GM19438 (cell line): ENCODE results near the gene PPARA.
"Not testable (repeated sequence)": the region's sequence is repeated elsewhere in the genome, so short reads cannot be mapped to it uniquely, and the experiment has no call there.

ENCODE experiments used
- ATAC-seq: cut with Tn5 transposase; IDR thresholded peaks from one replicate; pipeline ENCODE4 v1.9.1; 2021; ENCODE audit warnings: low read depth; ENCODE audit not compliant: unreplicated experiment

The PPARA gene

DNA sequence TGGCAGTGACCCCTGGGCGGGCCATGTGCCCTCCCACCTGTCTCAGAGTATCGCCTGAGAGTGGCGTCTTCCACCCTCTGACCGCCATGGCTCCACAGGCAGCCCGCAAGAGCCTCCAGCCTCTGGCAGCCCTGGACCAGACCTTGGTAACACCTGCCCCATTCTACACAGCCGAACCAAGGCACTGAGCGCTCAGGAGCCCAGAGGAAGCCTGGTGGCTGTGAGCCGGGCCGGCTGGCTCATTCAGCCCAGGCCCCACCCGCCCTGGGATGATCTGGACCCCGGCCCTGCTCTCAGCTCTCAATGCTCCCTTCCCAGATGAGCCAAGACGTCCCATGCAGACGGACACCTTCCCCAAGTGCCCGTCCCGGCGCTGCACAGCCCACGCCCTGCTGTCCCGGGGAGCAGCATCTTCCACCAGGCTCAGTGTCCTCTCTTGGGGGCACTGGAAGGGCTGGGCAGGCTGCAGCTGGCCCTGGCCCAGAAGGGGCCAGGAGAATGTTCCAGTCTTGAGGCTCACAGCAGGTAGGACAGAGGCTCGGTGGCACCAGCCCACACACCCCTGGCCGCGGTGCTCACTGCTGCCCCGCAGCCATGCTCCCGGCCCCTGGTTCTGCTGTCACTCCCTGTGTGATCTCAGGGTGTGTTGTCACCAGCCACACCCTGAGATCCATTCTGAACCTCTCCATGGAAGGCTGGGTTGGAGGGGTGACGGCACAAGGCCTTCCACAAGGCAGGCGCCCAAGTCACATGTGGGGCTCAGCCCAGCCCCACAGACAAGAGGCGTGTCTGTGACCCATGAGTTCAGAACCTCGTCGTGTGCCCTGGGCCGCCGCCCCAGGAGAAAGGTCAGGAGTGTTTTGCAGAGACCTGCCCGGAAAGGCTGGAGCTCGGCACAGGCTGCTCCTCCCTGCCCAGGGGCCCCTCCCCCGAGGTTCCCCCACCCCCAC is 24.2 kb upstream of the PPARA start:
- ATAC-seq = no peak

DNA sequence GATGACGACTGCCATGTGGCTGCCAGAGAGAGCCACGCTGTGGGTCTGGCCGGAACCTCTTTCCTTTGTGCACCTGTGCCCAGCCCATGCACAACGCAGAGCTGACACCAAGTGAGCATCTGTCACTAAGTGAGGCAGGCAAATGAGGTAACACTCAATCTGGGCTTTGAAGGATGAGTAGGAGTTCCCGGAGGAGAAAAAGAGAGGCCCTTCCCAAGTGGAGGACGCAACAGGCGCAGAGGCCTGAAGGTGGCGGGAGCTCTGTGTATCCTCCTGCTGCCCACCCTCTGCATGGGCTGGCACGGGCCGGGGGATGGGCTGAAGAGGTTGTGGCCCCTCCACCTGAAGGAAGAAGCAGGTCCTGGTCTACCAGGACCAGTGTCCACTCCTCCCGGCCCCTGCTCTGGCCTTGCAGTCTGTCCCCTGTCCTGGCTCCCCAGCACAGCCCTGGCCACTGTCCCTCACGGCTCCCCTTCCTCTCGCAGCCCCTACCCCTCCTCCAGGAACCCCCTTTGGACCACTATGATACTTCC is 23.4 kb upstream of the PPARA start:
- no peak for ATAC-seq

DNA sequence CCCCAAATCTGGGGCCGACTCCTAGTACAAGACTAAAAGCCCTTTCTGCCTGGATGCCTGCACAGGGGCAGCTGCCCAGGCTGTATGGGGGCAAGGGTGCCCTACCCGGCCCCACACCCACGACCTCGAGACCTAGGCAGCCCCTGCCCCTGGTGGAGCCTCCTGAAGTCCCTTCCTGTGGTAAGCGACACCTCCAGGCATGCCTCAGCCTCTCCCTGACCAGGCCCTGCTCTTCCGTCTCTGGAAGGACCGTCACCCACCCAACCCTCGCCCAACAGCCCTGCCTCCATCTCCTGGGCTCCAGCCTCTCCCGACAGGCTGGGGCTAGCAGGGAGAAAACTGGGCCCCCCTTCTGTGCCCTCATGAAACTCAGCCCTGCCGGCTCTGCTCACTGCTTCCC is 22.8 kb upstream of the PPARA start:
- ATAC-seq = no peak

DNA sequence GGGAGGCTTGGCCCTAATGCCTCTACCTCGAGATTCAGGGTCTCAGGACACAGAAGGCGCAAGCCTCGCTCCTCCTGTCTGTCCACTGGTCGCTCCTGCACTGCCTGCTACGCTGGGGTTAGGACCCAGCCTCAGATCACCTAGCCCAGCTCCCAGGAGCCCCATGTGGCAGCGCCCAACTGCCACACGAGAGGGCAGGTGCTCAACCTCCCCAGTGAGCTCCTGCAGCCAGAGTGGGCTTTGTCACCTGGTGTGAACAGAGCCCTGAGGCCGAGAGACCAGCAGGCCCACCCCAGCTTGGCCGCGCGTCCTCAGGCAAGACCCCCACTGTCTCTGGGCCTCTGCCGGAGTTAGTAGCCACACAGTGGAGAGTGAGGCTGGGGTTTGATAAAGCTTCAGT is 21.7 kb upstream of the PPARA start:
- ATAC-seq = no peak

DNA sequence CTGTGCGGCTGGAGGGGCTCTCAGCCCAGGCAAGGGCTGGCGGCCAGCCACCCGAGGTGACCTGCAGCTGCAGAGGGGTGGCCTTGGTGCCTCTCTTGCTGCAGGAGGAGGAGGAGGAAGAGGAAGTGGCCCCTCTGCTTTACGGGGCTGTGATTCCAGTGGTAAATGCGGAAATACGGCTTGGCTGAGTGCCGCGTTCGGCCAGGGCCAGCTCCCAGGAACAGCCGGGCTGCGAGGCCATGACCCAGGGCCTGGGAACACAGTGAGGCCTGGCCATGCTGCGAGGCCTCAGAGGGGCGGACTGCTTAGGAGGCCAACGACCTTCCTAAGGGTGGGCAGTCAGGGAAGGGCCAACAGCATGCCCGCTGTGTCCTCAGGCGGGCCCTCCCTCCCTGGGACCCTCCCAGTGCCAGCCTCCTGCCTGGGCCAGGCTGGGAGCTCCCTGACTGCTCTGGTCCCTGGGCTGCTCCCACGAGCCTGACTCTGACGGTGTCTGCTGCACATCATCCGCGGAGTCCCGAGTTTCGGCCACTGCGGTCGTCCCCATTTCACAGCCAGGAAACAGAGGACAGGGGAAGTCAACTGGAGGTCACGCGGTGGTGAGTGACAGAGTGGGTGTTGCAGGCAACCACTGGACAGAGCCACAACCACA is 20.8 kb upstream of the PPARA start:
- peak; percentile 48 for ATAC-seq

DNA sequence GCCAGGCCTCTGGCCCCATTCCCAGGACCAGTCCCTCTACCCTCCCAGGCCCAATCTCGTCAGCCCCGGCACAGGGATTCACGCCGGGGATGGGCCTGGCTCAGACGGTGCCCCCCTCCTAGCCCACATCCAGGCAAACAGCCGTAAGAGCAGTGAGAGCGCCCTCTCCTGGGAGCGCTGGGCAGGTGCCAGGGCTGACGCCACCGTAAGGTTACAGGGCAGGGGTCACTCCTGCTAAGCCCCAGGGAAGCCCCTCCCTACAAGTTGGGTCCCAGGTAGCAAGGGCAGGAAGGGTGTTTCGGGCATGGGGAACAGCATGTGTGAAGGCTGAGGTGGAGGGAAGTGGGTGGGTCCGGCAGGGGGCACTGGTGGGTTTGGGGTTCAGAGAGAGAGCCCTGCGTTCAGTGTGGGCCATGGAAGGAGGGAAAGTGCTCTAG is 19.2 kb upstream of the PPARA start:
- no peak for ATAC-seq

DNA sequence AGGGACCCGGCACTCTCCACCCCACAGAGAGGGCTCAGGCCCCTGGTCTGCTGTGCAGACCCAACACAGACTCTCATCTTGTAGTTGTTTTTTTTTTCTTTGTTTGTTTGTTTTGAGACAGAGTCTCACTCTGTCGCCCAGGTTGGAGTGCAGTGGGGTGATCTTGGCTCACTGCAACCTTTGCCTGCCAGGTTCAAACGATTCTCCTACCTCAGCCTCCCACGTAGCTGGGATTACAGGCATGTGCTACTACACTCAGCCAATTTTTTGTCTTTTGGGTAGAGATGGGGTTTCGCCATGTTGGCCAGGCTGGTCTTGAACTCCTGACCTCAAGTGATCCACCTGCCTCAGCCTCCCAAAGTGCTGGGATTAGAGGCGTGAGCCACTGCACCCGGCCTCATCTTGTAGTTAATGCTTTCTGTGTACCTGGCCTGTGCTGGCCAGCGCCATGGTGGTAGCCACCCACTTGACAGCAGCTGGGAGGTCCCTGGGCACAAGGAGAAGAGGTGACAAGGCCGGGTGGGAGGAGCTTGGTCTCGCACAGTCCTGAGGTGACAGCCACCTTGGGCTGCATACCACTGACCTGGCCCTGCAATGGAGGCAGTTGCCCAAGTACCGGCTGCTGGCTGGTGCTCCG is 18.0 kb upstream of the PPARA start:
- ATAC-seq = not testable (repeated sequence)

DNA sequence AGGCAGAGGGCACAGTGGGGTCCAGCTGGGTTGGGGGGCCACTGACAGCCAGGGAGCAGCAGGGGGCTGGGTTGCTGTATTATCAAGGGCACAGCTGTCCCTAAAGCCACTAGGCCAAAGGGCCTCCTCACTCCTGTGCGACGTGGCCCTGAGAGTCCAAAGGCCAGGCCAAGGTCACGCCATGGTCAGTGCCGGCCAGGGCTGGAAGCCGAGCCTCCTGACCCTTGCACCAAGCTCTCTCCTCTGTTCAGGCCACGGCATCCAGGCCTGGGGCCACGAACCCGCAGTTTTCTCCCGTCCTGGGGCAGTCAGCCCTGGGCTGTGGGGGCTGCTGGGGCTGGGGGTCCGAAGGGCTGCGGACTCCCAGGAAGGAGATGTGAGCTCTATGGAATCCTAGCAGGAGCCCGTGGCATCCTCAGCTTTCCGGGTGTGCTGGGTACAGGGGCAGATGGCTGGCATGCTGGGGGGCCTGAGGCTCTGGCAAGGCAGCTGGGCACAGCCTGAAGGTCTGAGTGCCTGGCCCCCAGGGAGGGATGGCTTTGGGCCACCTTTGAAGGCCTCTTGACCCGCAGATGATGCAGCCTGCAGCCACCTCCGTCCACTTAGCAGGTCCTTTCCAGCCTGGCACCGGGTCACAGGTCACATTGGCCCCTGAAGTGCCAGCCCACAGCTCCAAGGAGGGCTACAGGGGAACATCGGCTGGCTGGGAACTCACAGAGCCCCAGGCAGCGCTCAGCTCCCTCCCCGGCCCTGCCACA is 17.3 kb upstream of the PPARA start:
- ATAC-seq = no peak

DNA sequence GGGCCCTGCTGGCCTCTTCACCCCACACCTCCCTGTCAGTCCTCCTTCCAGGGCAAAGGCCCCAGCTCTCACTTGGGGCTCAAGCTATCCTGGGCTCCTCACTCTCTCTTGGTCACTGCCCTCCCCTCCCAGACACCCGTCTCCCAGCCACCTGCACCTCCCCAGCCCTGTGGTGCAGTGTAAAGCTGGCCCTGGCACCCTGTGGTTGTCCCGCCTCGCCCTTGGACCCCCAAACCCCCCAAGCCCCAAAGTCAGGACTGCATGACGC is 16.8 kb upstream of the PPARA start:
- no peak for ATAC-seq

DNA sequence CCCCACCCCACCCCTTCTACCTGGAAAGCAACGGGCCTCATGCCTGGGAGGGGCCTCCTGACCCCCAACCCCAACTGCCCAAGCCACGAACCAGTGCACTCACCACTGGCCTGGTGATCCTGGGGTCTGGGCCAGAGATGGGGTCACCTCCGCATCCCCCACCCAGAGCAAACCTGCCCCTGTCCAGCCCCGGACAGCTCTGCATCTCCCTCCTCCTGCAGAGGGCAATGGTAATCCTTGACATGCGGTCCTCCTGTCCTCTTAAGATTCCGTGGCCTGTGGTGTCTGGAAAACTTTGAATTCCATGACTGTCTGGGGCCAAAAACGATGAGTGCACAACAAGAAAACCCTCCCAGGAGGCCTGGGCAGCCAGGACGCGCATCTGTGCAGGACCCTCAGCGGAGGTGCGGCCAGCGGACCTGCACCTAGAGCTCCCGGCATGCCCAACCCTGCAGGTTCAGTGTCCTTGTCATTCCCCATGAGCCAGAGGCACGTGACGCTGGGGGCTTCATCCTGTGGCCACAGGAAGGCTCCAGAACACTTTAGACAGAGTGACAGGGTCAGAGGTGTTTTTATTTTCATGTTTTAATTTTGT is 16.1 kb upstream of the PPARA start:
- no peak for ATAC-seq

DNA sequence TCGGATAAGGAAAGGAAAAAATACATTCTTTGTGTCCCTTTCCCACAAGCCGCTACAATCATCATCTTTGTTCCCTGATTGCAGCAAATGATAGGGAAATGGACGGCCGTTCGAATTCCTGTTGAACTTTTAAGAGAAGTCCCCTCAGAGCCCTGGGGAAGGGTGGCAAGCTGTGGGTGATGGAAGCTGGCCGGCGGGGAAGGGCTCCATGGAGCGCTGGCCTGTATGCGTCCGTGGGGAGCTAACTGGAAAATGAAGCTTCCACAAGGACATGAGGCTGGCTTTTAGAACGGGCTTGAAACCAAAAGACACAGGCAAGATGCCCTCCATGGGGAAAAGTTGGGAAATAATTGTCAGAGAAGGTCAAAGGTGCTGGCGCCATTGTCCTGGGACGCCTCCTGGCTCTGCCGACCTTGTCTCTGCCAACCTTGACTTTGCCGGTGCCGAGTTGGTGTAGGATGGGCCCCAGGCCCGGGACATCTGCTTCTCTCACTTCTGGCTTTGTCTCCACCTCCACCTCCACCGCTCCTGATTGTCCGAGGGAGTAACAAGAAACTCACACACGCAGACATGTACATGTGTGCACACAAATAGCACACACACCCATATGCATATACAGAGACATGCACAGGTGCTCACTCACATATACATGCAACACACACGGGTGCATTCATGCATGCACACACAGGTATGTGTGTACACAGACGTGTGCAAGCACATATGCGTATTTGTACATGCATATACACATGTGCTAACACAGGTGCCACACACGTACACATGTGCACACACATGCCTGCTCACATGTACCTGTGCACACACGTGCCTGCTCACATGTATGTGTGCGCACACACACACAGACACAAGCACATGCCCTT is 14.5 kb upstream of the PPARA start:
- ATAC-seq = no peak

DNA sequence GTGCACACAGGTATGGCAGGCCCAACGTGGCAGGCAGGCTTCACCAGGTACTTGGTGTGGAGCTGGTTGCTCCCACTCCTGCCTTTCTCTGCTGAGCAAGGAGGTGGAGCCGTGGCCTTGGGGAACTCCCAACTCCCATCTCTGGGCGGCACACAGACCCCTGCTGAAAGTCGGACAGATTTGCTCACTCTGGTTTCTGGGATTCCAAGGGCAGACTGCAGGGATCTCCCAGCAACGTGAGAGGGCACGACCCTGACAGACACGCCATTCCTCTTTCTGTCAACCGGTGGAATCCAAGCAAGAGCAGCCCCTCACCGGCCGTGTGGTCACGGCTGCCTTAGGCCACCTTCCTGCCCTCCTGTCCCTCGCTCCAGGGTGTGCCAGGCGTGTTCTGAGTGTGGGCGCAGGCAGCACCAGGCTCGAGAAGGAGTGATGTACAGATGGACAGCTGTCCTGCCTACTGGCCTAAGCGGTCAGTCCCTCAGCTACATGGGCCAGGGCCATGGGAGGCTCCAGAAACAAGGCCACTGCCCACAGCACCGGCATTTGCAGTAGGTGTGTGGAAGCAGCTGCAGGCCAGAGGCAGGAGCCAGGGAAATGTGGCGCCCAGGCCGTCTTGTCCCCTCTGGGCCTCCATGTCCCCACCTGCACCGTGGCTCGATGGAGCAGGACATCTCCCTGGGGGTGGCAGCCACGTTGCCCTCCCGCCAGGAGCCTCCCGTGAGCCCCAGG is 13.7 kb upstream of the PPARA start:
- no peak for ATAC-seq

DNA sequence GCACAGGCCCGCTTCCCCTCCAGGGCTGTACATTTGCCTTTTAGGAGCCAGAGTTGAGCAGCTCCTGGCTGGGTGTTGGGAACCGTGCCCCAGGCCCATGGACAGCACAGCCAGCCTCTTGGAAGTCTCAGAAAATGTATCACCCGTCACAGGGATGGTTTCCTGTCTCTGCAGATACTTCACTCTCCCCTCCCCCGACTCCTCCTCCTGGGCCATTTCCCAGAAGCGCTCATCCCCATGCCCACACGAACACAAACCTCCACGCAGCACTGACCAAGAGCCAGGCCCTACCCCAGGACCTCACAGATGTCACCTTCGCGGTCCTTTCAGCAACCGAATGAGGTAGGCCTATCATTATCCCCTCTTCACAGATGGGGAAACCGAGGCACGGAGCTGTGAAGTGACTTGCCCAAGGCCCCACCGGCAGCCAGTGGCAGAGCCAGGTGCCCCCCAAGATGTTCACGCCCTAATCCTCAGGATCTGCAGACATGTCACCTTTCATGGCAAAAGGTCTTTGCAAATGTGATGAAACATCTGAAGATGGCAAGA is 13.0 kb upstream of the PPARA start:
- no peak for ATAC-seq

DNA sequence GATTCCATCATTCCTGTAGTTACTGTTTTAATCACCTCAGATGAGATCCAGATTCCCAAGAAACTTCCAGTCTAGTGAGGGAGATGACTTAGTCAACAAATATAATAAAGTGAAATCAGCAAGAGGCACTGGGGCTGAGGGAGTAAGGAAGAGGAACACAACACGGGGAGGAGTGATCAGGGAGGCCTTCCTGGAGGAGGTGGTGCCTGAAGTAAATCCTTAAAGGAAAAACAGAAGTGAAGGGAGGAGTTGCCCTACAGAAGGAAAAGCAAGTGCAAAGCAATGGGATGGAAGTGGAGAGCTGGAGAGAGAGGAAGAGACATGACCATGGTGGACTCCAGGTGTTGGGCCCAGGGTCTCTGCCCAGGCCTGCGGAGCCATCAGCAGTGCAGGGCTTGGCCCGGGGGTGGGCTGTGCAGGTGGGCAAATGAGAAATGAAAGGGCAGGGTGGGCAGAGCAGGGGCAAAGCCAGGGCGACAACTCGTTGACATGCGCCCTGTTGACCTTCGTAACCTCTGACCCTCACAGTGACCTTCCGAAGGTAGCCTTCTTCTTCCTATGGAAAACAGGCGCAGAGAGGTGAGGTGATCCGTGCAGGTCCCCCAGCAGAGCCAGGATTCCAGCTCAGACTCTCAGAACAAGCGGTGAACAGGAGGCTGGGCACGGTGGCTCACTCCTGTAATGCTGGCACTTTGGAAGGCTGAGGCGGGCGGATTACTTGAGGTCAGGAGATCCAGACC is 12.1 kb upstream of the PPARA start:
- ATAC-seq = no peak

DNA sequence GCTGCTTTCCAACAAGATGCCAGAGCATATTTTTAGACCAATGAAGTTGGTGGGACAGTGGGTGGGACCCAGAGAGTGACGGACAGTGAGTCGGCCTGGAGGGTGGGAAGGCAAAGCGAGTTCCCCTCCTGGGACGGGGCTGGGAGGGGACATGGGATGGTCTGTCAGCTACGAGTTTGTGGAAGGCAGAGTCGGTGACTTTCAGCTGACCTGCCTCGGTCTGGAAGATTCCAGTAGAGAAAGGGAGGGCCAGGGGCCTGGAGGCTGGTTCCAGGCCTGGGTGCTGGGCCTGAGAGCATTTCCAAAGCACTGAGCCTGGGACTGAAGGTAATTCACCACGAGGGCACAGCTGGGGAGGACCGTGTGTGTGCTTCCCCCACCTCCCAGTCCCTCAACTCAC is 10.9 kb upstream of the PPARA start:
- ATAC-seq = not testable (repeated sequence)

DNA sequence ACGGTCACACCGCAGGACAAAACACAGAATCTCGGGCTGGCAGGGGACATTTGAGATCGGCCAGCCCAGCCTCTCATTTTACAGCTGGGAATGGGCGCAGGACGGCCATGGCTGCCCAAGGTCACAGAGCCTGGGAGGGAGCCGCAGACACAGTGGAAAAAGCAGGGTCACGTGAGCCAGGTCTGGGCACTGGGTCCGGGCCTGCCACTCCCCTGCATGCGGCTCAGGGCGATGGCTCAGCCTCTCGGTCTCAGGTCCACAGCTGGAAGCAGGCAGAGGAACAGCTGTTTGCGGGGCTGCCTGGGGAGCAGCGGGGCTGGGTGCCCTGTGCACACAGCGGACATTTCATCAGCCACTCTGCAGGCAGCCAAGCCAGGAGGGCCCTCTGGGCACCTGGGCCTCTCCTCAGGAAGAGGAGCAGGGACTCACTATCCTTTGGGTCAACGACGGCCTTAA is 10.4 kb upstream of the PPARA start:
- ATAC-seq = no peak

DNA sequence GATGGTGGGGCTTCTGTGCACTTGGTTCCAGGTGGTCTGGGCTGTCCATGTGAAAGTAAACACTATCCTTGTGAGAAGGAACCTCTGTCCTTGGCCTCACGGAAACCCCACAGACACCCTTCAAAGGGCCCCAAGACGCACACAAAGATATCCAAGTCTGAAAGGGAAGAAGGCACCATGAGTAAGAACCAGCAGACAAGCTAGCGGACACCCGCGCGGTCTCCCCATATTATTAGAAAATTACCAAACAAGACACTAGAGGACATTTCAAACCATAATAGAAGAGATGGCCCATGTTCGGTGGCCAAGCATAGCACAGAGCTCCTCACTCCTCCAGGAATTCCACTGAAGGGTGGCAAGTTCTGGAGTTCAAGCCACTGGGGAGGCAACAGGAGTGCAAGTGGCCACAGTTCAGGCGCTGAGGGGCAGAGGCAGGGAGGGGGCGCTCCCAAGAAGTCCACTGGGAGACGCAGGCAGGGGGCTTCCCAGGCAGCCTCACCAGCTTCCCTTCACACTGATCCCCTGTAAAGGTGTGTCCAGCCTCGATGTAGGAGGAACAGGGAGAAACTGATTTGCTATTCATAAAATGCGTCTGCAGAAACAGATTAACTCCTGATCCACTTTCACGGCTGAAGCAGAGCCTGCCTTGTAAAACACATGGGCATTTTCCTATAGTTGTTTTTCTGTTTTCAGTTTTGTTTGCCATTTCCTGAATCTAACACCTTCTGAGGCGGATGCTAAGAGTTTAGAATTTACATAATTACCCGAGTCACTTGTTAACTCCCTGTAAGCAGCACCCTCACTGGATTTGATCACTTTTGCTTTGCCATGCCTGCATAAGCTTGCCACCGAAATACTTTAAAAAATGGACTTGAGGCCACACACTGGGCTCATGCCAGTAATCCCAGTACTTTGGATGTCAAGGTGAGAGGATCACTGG is 9.1 kb upstream of the PPARA start:
- ATAC-seq = no peak
